Caco-2 (cell line): ENCODE results near the gene RAP1GDS1. TPM values are rescaled to one million over a fixed set of nuclear protein-coding genes. Genes with fewer than 3 reads are reported as not detected.

Experiments
- BruUV-seq: library from RNA; stranded (reverse); fragments of 400-500 nt; replicated peaks from 2 replicates; lab custom pipeline; 2021; lab: Mats Ljungman, UMichigan
- CTCF ChIA-PET: fragments of 300-600 bp; sonication (Branson Sonifier 250); formaldehyde crosslinking; loops from one replicate; lab custom pipeline; 2022; ENCODE audit warnings: antibody characterized with exemption; lab: Charles Lee
- POLR2A ChIA-PET: fragments of 300-600 bp; sonication (Branson Sonifier 250); formaldehyde crosslinking; loops from one replicate; lab custom pipeline; 2022; ENCODE audit warnings: antibody characterized with exemption; lab: Charles Lee
- DNase-seq, 2 experiments: peaks; one replicate each; pipeline versions ENCODE4 v3.0.0 to v3.0.0-alpha.2; 2020 to 2022
- H3K27me3 ChIP-seq: replicated peaks from 2 replicates; pipeline ENCODE4 v1.6.0; 2011; ENCODE audit warnings: low read length; ENCODE audit not compliant: control insufficient read depth, insufficient read depth
- H3K36me3 ChIP-seq: 2 replicates; pipeline ENCODE4 v1.5.1; 2011; ENCODE audit warnings: low read length; ENCODE audit not compliant: control insufficient read depth, insufficient read depth
- H3K4me1 ChIP-seq: fragments of 250-450 bp; sonication (Bioruptor Pico); 2 replicates; pipeline ENCODE4 v1.5.1; 2020; ENCODE audit warnings: mild to moderate bottlenecking
- H3K4me3 ChIP-seq: 2 replicates; pipeline ENCODE4 v1.5.1; 2011; ENCODE audit warnings: low read depth, mild to moderate bottlenecking, control low read depth, low read length
- H3K9me3 ChIP-seq: fragments of 250-450 bp; sonication (Bioruptor Pico); 2 replicates; pipeline ENCODE4 v1.5.1; 2020; ENCODE audit warnings: mild to moderate bottlenecking, moderate library complexity
- H3K27ac Mint-ChIP-seq: one replicate; pipeline ENCODE4 v1.8.0; 2022; ENCODE audit warnings: mixed read lengths; ENCODE audit not compliant: unreplicated experiment
- H3K27me3 Mint-ChIP-seq: one replicate; pipeline ENCODE4 v1.8.0; 2022; ENCODE audit warnings: mixed read lengths; ENCODE audit not compliant: insufficient read depth, unreplicated experiment
- H3K36me3 Mint-ChIP-seq: one replicate; pipeline ENCODE4 v1.8.0; 2022; ENCODE audit warnings: mild to moderate bottlenecking, mixed read lengths; ENCODE audit not compliant: insufficient read depth, unreplicated experiment
- H3K4me1 Mint-ChIP-seq: one replicate; pipeline ENCODE4 v1.8.0; 2022; ENCODE audit warnings: low read depth, mixed read lengths; ENCODE audit not compliant: unreplicated experiment
- H3K4me3 Mint-ChIP-seq: one replicate; pipeline ENCODE4 v1.8.0; 2022; ENCODE audit warnings: mild to moderate bottlenecking, moderate library complexity, mixed read lengths; ENCODE audit not compliant: unreplicated experiment
- H3K9me3 Mint-ChIP-seq: one replicate; pipeline ENCODE4 v1.8.0; 2022; ENCODE audit warnings: mixed read lengths; ENCODE audit not compliant: unreplicated experiment
- intact Hi-C: fragments of 100-400 bp; cut with micrococcal nuclease; formaldehyde crosslinking; loops from one replicate; pipeline ENCODE4 v1.10.0; 2022; ENCODE audit not compliant: unreplicated experiment
- total RNA-seq: library from RNA; stranded (reverse); gene quantifications from 2 replicates; pipeline ENCODE4 v1.2.3, GENCODE V29; 2022
- TF ChIP-seq, protein P1 (sequence below), 2 experiments: fragments of 200-600 bp in 1 of 2; IDR thresholded peaks; 1 replicate in 1 of 2; 2 replicates in 1 of 2; pipeline versions ENCODE4 v1.5.1 to v1.8.0; 2011 to 2022; ENCODE audit warnings: antibody characterized with exemption in 1 of 2, control low read depth in 1 of 2, inconsistent platforms in 1 of 2, low read depth in 1 of 2, low read length in 1 of 2, mild to moderate bottlenecking in 1 of 2, moderate library complexity in 1 of 2; ENCODE audit not compliant: insufficient read depth in 1 of 2, severe bottlenecking in 1 of 2, unreplicated experiment in 1 of 2

Gene RAP1GDS1
- total RNA-seq, 1 experiment from 2014 or later, result 45.5 TPM

DNA sequence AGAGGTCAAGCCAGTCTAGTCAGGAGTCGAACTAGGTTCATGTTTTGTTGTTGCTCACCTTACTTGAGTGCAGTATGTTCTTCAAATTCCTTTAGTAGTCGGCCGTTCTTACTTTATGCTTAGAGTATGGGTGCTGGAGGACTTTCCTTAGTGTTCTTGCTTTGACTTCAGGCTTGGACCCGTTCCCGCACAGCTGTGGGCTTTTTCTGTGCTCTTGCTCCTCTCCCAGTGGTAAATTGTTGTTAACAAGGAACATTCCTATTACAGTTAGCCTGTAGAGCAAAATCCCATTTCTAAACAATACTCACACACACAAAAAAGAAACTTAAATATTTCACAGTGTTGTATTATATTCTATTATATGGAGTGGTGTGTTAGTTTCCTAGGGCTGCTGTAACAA, 113.5 kb downstream of the RAP1GDS1 start:
- Mint-ChIP-seq H3K9me3 (no peaks in the 10 kb centered on the region), H3K4me1 (no peaks in the 10 kb centered on the region), H3K27me3 (no peaks in the 10 kb centered on the region), H3K36me3 (no peaks in the 10 kb centered on the region), H3K4me3 (no peak overlapping the region), H3K27ac (no peak overlapping the region)
- ChIA-PET CTCF (interaction anchor here (0.6 kb wide), 1 partner anchor 1142 kb away, joined by 3 read pairs; no protein-coding TSS in a partner anchor), POLR2A (no interaction called here)
- TF ChIP-seq, protein P1, sequence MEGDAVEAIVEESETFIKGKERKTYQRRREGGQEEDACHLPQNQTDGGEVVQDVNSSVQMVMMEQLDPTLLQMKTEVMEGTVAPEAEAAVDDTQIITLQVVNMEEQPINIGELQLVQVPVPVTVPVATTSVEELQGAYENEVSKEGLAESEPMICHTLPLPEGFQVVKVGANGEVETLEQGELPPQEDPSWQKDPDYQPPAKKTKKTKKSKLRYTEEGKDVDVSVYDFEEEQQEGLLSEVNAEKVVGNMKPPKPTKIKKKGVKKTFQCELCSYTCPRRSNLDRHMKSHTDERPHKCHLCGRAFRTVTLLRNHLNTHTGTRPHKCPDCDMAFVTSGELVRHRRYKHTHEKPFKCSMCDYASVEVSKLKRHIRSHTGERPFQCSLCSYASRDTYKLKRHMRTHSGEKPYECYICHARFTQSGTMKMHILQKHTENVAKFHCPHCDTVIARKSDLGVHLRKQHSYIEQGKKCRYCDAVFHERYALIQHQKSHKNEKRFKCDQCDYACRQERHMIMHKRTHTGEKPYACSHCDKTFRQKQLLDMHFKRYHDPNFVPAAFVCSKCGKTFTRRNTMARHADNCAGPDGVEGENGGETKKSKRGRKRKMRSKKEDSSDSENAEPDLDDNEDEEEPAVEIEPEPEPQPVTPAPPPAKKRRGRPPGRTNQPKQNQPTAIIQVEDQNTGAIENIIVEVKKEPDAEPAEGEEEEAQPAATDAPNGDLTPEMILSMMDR (IDR thresholded peaks at IDR 0.05; ENCODE audit: insufficient read depth in 1 of 2, low read depth in 1 of 2, low read length in 1 of 2, severe bottlenecking in 1 of 2, unreplicated experiment in 1 of 2), result no peak
- Histone ChIP-seq H3K4me3 (no peak overlapping the region), H3K9me3 (no peaks in the 10 kb centered on the region), H3K4me1 (no peaks in the 10 kb centered on the region), H3K36me3 (no peaks in the 10 kb centered on the region), H3K27me3 (no peaks in the 10 kb centered on the region)
- no peak for DNase-seq
- intact Hi-C loops, result no loop called here
- no TSS peak for BruUV-seq

DNA sequence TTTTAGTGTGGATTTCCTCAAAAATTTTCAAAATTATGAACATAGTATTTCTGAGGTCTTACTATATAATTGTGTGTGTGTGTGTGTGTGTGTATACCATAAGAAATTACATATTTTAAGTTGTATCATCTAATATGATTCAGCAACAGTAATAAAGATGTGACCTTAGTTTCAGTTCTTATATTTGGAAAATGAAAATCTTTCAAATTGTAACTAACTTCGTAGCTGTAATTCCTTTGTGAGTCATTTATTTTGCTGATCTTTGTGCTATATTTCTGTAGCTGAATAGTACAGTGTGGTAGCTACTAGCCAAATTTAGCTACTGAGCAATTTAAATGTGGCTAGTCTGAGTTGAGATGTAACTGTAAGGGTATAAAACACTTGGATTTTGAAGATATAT, 116.4 kb downstream of the RAP1GDS1 start:
- CTCF ChIA-PET, result no interaction called here
- H3K36me3 Mint-ChIP-seq, result no peaks in the 10 kb centered on the region

DNA sequence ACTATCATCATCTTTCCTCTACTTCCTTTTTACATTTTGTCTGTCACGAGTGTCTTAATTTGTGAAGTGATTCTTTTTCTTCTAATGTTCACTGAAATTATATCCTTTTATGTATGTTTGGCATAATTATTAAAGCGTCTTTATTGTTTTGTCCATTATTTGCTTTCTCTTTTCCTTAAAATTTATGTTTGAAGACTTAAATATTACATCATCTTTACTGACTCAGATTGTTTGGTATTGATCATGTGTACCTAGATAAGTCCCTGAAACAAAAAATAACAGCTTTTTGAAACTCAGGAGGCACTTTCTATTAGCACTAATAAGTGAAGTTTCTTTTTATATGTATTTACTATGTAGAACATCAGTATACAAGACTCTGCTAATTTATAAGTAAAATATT, 120.1 kb downstream of the RAP1GDS1 start:
- Histone ChIP-seq H3K27me3 (no peaks in the 10 kb centered on the region), H3K4me3 (no peak overlapping the region), H3K9me3 (no peaks in the 10 kb centered on the region), H3K4me1 (no peaks in the 10 kb centered on the region), H3K36me3 (no peaks in the 10 kb centered on the region)
- intact Hi-C loops, result loop anchor here (10.0 kb wide), 1 partner anchor 117 kb away; the partner anchor contains the start of gene RAP1GDS1
- CTCF ChIA-PET, result interaction anchor here (0.5 kb wide), 1 partner anchor 542 kb away, joined by 7 read pairs; no protein-coding TSS in a partner anchor
- BruUV-seq, result no TSS peak
- Mint-ChIP-seq H3K36me3 (no peaks in the 10 kb centered on the region), H3K27me3 (no peaks in the 10 kb centered on the region), H3K9me3 (no peaks in the 10 kb centered on the region), H3K4me3 (no peak overlapping the region), H3K4me1 (no peaks in the 10 kb centered on the region), H3K27ac (no peak overlapping the region)
- DNase-seq, result no peak
- POLR2A ChIA-PET, result no interaction called here
- TF ChIP-seq, protein P1 (IDR thresholded peaks at IDR 0.05; ENCODE audit: insufficient read depth in 1 of 2, low read depth in 1 of 2, low read length in 1 of 2, severe bottlenecking in 1 of 2, unreplicated experiment in 1 of 2), result no peak

More for the DNA sequence above, 116.4 kb downstream of the RAP1GDS1 start:
- BruUV-seq, result no TSS peak
- TF ChIP-seq, protein P1 (IDR thresholded peaks at IDR 0.05; ENCODE audit: insufficient read depth in 1 of 2, low read depth in 1 of 2, low read length in 1 of 2, severe bottlenecking in 1 of 2, unreplicated experiment in 1 of 2), result no peak
- Histone ChIP-seq H3K27me3 (no peaks in the 10 kb centered on the region), H3K4me1 (no peaks in the 10 kb centered on the region), H3K4me3 (no peak overlapping the region), H3K36me3 (no peaks in the 10 kb centered on the region), H3K9me3 (no peaks in the 10 kb centered on the region)
- Mint-ChIP-seq H3K27me3 (no peaks in the 10 kb centered on the region), H3K9me3 (no peaks in the 10 kb centered on the region), H3K27ac (no peak overlapping the region), H3K4me1 (no peaks in the 10 kb centered on the region), H3K4me3 (no peak overlapping the region)
- intact Hi-C loops, result no loop called here
- DNase-seq, result no peak
- POLR2A ChIA-PET, result no interaction called here
